AG09309 (cell line): ENCODE results near the gene BAMBI.

Experiments used
- DNase-seq: peaks from one replicate; pipeline ENCODE4 v3.0.0-alpha.2; 2010; ENCODE audit warnings: low read depth
- H3K4me3 ChIP-seq: 2 replicates; pipeline ENCODE4 v1.5.1; 2011; ENCODE audit warnings: mild to moderate bottlenecking, low read depth, low read length, moderate library complexity; ENCODE audit not compliant: control insufficient read depth
- TF ChIP-seq, protein P1 (sequence below): IDR thresholded peaks from 2 replicates; pipeline ENCODE4 v1.5.1; 2011; ENCODE audit warnings: mild to moderate bottlenecking, low read depth, low read length, inconsistent platforms; ENCODE audit not compliant: insufficient read depth, control insufficient read depth; ENCODE audit errors: missing control alignments

The BAMBI gene

GRCh38 chr10:28676968-28677887 lies at the start of gene BAMBI:
BAMBI (plus strand) TSS chr10:28677521; CDS start chr10:28677898, 377 bp downstream.
- TF ChIP-seq, protein P1, sequence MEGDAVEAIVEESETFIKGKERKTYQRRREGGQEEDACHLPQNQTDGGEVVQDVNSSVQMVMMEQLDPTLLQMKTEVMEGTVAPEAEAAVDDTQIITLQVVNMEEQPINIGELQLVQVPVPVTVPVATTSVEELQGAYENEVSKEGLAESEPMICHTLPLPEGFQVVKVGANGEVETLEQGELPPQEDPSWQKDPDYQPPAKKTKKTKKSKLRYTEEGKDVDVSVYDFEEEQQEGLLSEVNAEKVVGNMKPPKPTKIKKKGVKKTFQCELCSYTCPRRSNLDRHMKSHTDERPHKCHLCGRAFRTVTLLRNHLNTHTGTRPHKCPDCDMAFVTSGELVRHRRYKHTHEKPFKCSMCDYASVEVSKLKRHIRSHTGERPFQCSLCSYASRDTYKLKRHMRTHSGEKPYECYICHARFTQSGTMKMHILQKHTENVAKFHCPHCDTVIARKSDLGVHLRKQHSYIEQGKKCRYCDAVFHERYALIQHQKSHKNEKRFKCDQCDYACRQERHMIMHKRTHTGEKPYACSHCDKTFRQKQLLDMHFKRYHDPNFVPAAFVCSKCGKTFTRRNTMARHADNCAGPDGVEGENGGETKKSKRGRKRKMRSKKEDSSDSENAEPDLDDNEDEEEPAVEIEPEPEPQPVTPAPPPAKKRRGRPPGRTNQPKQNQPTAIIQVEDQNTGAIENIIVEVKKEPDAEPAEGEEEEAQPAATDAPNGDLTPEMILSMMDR, result peak; percentile 55
- peak; percentile 49 for DNase-seq
- peak within 1 kb of the TSS; percentile 84 for H3K4me3 ChIP-seq

- H3K4me3 ChIP-seq, result no peak overlapping the region
- peak; percentile 33 for DNase-seq
- TF ChIP-seq, protein P1, result peak; percentile 93
Observed at GRCh38 chr10:28628184-28628893, 49.0 kb upstream of the BAMBI start.

DNA sequence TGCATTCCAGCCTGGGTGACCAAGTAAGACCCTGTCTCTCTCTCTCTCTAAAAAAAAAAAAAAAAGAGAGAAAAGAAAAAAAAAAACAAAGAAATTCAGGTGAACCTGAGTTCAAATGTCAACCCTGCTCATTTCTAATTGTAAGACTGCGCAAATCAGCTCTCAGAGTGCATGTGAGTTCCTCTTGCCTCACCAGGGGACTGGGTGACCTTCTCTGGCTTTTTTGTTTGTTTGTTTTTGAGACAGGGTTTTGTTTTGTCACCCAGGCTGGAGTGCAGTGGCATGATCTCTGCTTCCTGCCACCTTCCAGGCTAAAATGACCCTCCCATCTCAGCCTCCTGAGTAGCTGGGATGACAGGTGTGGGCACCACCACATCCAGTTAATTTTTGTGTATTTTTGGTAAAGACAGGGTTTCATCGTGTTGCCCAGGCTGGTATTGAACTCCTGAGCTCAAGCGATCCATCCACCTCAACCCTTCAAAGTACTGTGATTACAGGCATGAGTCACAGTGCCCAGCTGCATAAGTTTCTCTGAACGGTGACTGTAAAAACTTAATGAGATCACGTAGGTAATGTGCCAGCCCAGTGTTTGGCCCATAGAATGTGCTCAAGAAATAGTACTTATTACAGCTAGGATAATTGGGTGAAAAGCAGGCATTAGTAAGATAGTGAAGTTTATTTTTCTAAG lies 45.3 kb upstream of the BAMBI start:
- no peak for DNase-seq
- TF ChIP-seq, protein P1, result no peak
- no peak overlapping the region for H3K4me3 ChIP-seq

GRCh38 chr10:28632584-28632945 lies 44.8 kb upstream of the BAMBI start:
- TF ChIP-seq, protein P1, result no peak
- H3K4me3 ChIP-seq, result no peak overlapping the region
- no peak for DNase-seq

DNA sequence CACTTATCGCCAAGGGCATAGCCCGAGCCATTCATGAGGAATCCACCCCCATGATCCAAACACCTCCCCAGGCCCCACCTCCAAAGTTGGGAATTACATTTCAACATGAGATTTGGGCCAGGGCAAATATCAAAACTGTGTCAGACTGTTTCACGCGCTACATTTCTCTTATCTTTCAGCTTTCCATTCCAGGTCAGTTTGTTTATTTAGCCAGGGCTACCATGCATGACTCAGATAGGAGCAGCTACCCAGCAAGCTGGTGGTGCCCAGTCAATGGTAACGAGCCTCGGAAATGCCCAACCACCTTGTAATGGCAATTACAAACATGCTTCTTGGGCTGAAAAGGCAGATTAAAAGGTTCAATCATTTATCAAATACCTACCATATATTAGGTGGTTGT lies 43.6 kb upstream of the BAMBI start:
- no peak overlapping the region for H3K4me3 ChIP-seq
- no peak for DNase-seq
- TF ChIP-seq, protein P1, result no peak

- no peak overlapping the region for H3K4me3 ChIP-seq
- no peak for DNase-seq
- TF ChIP-seq, protein P1, result no peak
Observed at GRCh38 chr10:28637346-28637745, 40.0 kb upstream of the BAMBI start.
